ENCODE measurements around the gene TENM4.

Gene TENM4

GRCh38 chr11:79193663-79194310 is 247.0 kb downstream of the TENM4 start:
- Histone ChIP-seq H3K27ac (ENCODE audit: extremely low read depth, low read depth, low read length) (no peak overlapping the region), H3K36me3 (ENCODE audit: control insufficient read depth in 2 of 2, insufficient read depth in 1 of 2, low read length in 2 of 2) (no peaks in the 10 kb centered on the region), H3K9me3 (ENCODE audit: control insufficient read depth, insufficient read depth, low read depth, low read length) (no peaks in the 10 kb centered on the region), H3K4me1 (ENCODE audit: control insufficient read depth, insufficient read depth, low read length) (no peaks in the 10 kb centered on the region), H3K4me3 (ENCODE audit: low read depth, low read length) (no peak overlapping the region)
- CTCF ChIA-PET = no interaction called here
- POLR2A ChIA-PET = no interaction called here
- TF ChIP-seq ZNF391 (tag by site-specific recombination; IDR thresholded peaks at IDR 0.05; ENCODE audit: borderline replicate concordance, low read depth) (no peak), ZNF19 (tag by site-specific recombination; IDR thresholded peaks at IDR 0.05; ENCODE audit: low read depth) (no peak), ZBTB7A (tag by site-specific recombination; IDR thresholded peaks at IDR 0.05; ENCODE audit: low read depth) (no peak), EGR2 (tag by site-specific recombination; IDR thresholded peaks at IDR 0.05; ENCODE audit: low read depth) (no peak), ZNF571 (tag by site-specific recombination; IDR thresholded peaks at IDR 0.05) (no peak), SCRT2 (tag by site-specific recombination; IDR thresholded peaks at IDR 0.05) (no peak), ZBTB20 (tag by site-specific recombination; IDR thresholded peaks at IDR 0.05) (no peak), KLF9 (tag by site-specific recombination; IDR thresholded peaks at IDR 0.05; ENCODE audit: low read depth) (no peak), KLF16 (tag by site-specific recombination; IDR thresholded peaks at IDR 0.05) (no peak), ZNF341 (tag by site-specific recombination; IDR thresholded peaks at IDR 0.05; ENCODE audit: low read depth) (no peak)
- TF ChIP-seq, protein P1, sequence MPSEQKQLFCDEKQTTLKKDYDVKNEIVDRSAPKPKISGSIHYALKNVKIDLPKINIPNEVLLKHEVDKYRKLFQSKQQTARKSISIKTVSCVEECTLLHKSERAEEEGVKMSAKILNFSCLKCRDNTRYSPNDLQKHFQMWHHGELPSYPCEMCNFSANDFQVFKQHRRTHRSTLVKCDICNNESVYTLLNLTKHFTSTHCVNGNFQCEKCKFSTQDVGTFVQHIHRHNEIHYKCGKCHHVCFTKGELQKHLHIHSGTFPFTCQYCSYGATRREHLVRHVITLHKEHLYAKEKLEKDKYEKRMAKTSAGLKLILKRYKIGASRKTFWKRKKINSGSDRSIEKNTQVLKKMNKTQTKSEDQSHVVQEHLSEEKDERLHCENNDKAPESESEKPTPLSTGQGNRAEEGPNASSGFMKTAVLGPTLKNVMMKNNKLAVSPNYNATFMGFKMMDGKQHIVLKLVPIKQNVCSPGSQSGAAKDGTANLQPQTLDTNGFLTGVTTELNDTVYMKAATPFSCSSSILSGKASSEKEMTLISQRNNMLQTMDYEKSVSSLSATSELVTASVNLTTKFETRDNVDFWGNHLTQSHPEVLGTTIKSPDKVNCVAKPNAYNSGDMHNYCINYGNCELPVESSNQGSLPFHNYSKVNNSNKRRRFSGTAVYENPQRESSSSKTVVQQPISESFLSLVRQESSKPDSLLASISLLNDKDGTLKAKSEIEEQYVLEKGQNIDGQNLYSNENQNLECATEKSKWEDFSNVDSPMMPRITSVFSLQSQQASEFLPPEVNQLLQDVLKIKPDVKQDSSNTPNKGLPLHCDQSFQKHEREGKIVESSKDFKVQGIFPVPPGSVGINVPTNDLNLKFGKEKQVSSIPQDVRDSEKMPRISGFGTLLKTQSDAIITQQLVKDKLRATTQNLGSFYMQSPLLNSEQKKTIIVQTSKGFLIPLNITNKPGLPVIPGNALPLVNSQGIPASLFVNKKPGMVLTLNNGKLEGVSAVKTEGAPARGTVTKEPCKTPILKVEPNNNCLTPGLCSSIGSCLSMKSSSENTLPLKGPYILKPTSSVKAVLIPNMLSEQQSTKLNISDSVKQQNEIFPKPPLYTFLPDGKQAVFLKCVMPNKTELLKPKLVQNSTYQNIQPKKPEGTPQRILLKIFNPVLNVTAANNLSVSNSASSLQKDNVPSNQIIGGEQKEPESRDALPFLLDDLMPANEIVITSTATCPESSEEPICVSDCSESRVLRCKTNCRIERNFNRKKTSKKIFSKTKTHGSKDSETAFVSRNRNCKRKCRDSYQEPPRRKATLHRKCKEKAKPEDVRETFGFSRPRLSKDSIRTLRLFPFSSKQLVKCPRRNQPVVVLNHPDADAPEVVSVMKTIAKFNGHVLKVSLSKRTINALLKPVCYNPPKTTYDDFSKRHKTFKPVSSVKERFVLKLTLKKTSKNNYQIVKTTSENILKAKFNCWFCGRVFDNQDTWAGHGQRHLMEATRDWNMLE (tag by site-specific recombination; conservative IDR thresholded peaks at IDR 0.05; ENCODE audit: low read depth) = no peak
- TF ChIP-seq, protein P2, sequence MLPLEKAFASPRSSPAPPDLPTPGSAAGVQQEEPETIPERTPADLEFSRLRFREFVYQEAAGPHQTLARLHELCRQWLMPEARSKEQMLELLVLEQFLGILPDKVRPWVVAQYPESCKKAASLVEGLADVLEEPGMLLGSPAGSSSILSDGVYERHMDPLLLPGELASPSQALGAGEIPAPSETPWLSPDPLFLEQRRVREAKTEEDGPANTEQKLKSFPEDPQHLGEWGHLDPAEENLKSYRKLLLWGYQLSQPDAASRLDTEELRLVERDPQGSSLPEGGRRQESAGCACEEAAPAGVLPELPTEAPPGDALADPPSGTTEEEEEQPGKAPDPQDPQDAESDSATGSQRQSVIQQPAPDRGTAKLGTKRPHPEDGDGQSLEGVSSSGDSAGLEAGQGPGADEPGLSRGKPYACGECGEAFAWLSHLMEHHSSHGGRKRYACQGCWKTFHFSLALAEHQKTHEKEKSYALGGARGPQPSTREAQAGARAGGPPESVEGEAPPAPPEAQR (tag by site-specific recombination; IDR thresholded peaks at IDR 0.05) = no peak
- TF ChIP-seq, protein P3, sequence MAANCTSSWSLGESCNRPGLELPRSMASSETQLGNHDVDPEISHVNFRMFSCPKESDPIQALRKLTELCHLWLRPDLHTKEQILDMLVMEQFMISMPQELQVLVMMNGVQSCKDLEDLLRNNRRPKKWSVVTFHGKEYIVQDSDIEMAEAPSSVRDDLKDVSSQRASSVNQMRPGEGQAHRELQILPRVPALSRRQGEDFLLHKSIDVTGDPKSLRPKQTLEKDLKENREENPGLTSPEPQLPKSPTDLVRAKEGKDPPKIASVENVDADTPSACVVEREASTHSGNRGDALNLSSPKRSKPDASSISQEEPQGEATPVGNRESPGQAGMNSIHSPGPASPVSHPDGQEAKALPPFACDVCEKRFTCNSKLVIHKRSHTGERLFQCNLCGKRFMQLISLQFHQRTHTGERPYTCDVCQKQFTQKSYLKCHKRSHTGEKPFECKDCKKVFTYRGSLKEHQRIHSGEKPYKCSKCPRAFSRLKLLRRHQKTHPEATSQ (tag by site-specific recombination; IDR thresholded peaks at IDR 0.05) = no peak

GRCh38 chr11:79192836-79193235 is 248.0 kb downstream of the TENM4 start:
- H3K4me1 ChIP-seq (ENCODE audit: control insufficient read depth, insufficient read depth, low read length) = no peaks in the 10 kb centered on the region
- H3K9me3 ChIP-seq (ENCODE audit: control insufficient read depth, insufficient read depth, low read depth, low read length) = no peaks in the 10 kb centered on the region
- no peak overlapping the region for H3K27ac ChIP-seq (ENCODE audit: extremely low read depth, low read depth, low read length)
- no peak overlapping the region for H3K4me3 ChIP-seq (ENCODE audit: low read depth, low read length)
- ChIA-PET POLR2A (no interaction called here), CTCF (no interaction called here)
- no peaks in the 10 kb centered on the region for H3K36me3 ChIP-seq (ENCODE audit: control insufficient read depth in 2 of 2, insufficient read depth in 1 of 2, low read length in 2 of 2)
- TF ChIP-seq ZNF560 (tag by site-specific recombination; IDR thresholded peaks at IDR 0.05; ENCODE audit: borderline replicate concordance) (no peak), BCL11B (tag by site-specific recombination; IDR thresholded peaks at IDR 0.05; ENCODE audit: low read depth) (no peak), ZNF610 (tag by site-specific recombination; IDR thresholded peaks at IDR 0.05; ENCODE audit: borderline replicate concordance) (no peak), ZNF677 (tag by site-specific recombination; IDR thresholded peaks at IDR 0.05) (no peak), ZNF548 (tag by site-specific recombination; IDR thresholded peaks at IDR 0.05) (no peak), ZNF416 (tag by site-specific recombination; IDR thresholded peaks at IDR 0.05) (no peak), ZNF335 (tag by site-specific recombination; conservative IDR thresholded peaks at IDR 0.05) (no peak), ZBTB7A (tag by site-specific recombination; IDR thresholded peaks at IDR 0.05; ENCODE audit: low read depth) (no peak), OSR2 (tag by site-specific recombination; IDR thresholded peaks at IDR 0.05) (no peak), ZNF837 (tag by site-specific recombination; IDR thresholded peaks at IDR 0.05) (no peak), ZNF654 (tag by site-specific recombination; IDR thresholded peaks at IDR 0.05; ENCODE audit: low read depth) (no peak)
- TF ChIP-seq, protein P1 (tag by site-specific recombination; conservative IDR thresholded peaks at IDR 0.05; ENCODE audit: low read depth) = no peak
